Lower lobe of right lung (tissue), 2 donors: ENCODE measurements around the gene UMODL1. TPM values are rescaled to one million over a fixed set of nuclear protein-coding genes. Genes with fewer than 3 reads are reported as not detected.

Source experiments
- ATAC-seq, 2 donors: fragments of 200-7000 bp; cut with Tn5 transposase; one replicate each; pipeline ENCODE4 v1.9.1; 2020 to 2022; ENCODE audit warnings: mild to moderate bottlenecking in 2 of 2, moderate library complexity in 2 of 2
- DNase-seq: peaks from one replicate; pipeline ENCODE4 v3.0.0-alpha.2; 2020
- H3K27ac ChIP-seq: fragments of 200-600 bp; one replicate; pipeline ENCODE4 v1.8.0; 2022
- H3K27me3 ChIP-seq: fragments of 200-600 bp; one replicate; pipeline ENCODE4 v1.8.0; 2022; ENCODE audit warnings: low read depth
- H3K36me3 ChIP-seq: fragments of 200-600 bp; one replicate; pipeline ENCODE4 v1.8.0; 2022; ENCODE audit warnings: mild to moderate bottlenecking
- H3K4me1 ChIP-seq: fragments of 200-600 bp; one replicate; pipeline ENCODE4 v1.8.0; 2022
- H3K4me3 ChIP-seq: fragments of 200-600 bp; one replicate; pipeline ENCODE4 v1.8.0; 2022; ENCODE audit warnings: mild to moderate bottlenecking
- H3K9me3 ChIP-seq: fragments of 200-600 bp; one replicate; pipeline ENCODE4 v1.8.0; 2022
- intact Hi-C: fragments of 100-400 bp; cut with DNase I; formaldehyde crosslinking; loops from one replicate; pipeline ENCODE4 v1.11.0; 2022
- total RNA-seq: library from RNA; stranded (reverse); fragmentation: NEBNext Ultra II Directional; extraction: Animal tissue kit (Norgen Biotek cat#: 25700); gene quantifications from one replicate; pipeline ENCODE4 v1.2.1, GENCODE V29; 2021
- TF ChIP-seq, protein P1 (sequence below): fragments of 200-600 bp; IDR thresholded peaks from one replicate; pipeline ENCODE4 v1.8.0; 2022; ENCODE audit warnings: antibody characterized with exemption, mild to moderate bottlenecking
- donor health status: DM: no; HTN: yes; CAD: no; lungs with severe emphysema.

The UMODL1 gene
- total RNA-seq, 1 donor from 2014 or later: 0.50 TPM

DNA sequence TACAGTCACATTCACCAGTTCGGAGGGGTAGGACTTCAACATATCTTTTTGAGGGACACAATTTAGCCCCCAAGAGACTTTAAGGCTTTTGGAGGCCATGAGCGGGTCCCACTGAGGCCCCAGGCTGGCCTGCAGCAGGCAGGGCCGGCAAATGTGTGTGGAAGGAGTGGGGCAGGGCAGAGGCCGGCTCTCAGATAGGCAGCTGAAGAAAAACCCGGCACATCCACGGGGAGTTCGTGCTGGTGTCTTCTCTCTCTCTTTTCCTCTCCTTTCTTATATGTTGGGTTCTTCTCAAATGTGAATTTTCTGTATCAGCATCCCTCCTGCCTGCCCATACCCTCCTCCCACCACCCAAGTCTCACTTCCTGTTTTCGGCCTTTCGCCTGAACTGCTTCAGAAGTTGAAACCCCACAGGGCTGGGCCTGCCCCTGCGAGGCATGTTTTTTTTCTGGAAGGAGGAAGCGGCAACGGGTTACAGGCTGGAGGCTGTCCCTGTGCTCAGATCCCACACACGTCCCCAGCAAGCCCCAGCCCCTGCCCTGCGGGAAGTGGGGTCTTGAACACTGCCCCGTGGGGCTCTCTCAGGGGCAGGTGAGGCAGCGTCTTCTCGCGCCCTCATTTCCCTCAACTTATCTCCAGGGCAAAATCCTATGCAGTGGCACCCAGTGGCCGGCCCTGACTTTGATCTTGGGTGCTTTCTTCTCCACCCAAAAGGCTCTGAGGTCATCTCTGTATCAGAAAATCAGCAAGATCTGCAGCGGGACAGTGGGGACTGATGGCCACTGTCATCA, 9.7 kb upstream of the UMODL1 start:
- TF ChIP-seq, protein P1, sequence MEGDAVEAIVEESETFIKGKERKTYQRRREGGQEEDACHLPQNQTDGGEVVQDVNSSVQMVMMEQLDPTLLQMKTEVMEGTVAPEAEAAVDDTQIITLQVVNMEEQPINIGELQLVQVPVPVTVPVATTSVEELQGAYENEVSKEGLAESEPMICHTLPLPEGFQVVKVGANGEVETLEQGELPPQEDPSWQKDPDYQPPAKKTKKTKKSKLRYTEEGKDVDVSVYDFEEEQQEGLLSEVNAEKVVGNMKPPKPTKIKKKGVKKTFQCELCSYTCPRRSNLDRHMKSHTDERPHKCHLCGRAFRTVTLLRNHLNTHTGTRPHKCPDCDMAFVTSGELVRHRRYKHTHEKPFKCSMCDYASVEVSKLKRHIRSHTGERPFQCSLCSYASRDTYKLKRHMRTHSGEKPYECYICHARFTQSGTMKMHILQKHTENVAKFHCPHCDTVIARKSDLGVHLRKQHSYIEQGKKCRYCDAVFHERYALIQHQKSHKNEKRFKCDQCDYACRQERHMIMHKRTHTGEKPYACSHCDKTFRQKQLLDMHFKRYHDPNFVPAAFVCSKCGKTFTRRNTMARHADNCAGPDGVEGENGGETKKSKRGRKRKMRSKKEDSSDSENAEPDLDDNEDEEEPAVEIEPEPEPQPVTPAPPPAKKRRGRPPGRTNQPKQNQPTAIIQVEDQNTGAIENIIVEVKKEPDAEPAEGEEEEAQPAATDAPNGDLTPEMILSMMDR: no peak
- Histone ChIP-seq H3K27ac (peak overlapping the region; percentile 72), H3K27me3 (no peaks in the 10 kb centered on the region), H3K9me3 (no peaks in the 10 kb centered on the region), H3K4me1 (peaks cover 75% of the 10 kb centered on the region), H3K36me3 (no peaks in the 10 kb centered on the region), H3K4me3 (no peak overlapping the region)
- ATAC-seq (peak; percentile 6 to 37), DNase-seq (peak; percentile 77)
- intact Hi-C loops: no loop called here

GRCh38 chr21:42061986-42062235, 9.2 kb upstream of the UMODL1 start:
- ATAC-seq (no peak), DNase-seq (no peak)
- Histone ChIP-seq H3K27me3 (no peaks in the 10 kb centered on the region), H3K27ac (peak overlapping the region; percentile 72), H3K4me3 (no peak overlapping the region), H3K9me3 (no peaks in the 10 kb centered on the region), H3K36me3 (no peaks in the 10 kb centered on the region), H3K4me1 (peaks cover 70% of the 10 kb centered on the region)
- TF ChIP-seq, protein P1: no peak
- intact Hi-C loops: no loop called here

GRCh38 chr21:42062236-42063022, 8.7 kb upstream of the UMODL1 start:
- H3K4me3 ChIP-seq: peak overlapping the region; percentile 35
- H3K27me3 ChIP-seq: no peaks in the 10 kb centered on the region
- ATAC-seq (peak; percentile 37 to 72), DNase-seq (peak; percentile 86)
- H3K9me3 ChIP-seq: no peaks in the 10 kb centered on the region
- H3K27ac ChIP-seq: peak overlapping the region; percentile 72
- TF ChIP-seq, protein P1: no peak
- H3K4me1 ChIP-seq: peaks cover 65% of the 10 kb centered on the region
- intact Hi-C loops: no loop called here
- no peaks in the 10 kb centered on the region for H3K36me3 ChIP-seq

GRCh38 chr21:42063191-42063570, 7.9 kb upstream of the UMODL1 start:
- H3K27ac ChIP-seq: peak overlapping the region; percentile 72
- H3K4me1 ChIP-seq: peaks cover 57% of the 10 kb centered on the region
- no peaks in the 10 kb centered on the region for H3K36me3 ChIP-seq
- H3K27me3 ChIP-seq: no peaks in the 10 kb centered on the region
- TF ChIP-seq, protein P1: no peak
- DNase-seq (peak; percentile 70), ATAC-seq (peak; percentile 57 to 66)
- peak overlapping the region; percentile 35 for H3K4me3 ChIP-seq
- no peaks in the 10 kb centered on the region for H3K9me3 ChIP-seq
- intact Hi-C loops: no loop called here

DNA sequence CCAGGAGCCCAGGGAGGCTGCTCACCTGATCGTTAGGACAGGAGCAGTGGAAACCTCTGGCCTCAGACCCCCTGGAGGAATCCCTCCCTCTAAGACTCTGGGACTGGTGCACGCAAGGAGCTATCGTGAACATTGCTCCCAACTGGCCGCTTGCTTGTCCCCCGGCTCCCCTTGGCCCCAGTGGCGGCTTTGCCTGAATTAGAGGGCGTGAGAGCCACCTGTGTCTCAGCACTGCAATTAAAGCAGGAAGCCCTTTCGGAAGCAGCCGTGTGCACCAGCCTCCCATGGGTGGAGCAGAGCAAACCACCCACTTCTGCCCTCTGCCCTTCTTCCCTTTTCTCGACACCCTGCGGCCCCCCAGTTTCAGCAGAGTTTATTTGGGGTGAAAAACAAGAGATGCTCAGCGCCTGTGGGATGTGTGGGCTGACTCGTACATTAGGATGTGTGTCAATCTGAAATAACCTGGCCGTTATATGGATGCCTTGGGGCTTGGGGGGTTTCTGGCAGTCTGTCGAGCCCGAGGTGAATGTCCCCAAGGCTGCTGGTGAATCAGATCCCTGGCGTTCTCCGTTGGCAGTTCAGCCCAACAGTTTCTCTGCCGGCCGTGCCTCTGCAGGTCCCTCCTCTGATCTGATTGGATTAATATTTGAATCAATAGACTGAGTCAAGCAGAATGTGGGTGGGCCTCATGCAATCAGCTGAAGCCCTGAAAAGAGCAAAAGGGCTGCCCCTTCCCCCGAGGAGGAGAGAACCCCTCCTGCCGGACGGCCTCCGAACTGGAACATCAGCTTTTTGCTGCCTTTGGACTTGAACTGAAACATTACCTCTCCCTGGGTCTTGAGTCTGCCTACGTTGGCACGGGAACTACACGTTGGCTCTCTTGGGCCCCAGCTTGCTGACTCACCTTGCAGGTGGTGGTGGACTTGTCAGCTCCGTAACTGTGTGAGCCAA, 7.3 kb upstream of the UMODL1 start:
- no peaks in the 10 kb centered on the region for H3K9me3 ChIP-seq
- H3K4me1 ChIP-seq: peaks cover 51% of the 10 kb centered on the region
- intact Hi-C loops: no loop called here
- DNase-seq (peak; percentile 69), ATAC-seq (peak; percentile 55 to 61)
- H3K27ac ChIP-seq: peak overlapping the region; percentile 72
- TF ChIP-seq, protein P1: no peak
- H3K36me3 ChIP-seq: no peaks in the 10 kb centered on the region
- no peaks in the 10 kb centered on the region for H3K27me3 ChIP-seq
- peak overlapping the region; percentile 35 for H3K4me3 ChIP-seq
